Cerebellar cortex (tissue), 1 donor: Measurements from ENCODE around the gene LGI4.
"Not testable (repeated sequence)": the region's sequence is repeated elsewhere in the genome, so short reads cannot be mapped to it uniquely, and the experiment has no call there.

Experiments used
- DNase-seq: peaks from one replicate; pipeline ENCODE4 v3.0.0-alpha.2; 2015; ENCODE audit warnings: low spot score

LGI4 gene

GRCh38 chr19:35160629-35161433 lies 26.0 kb upstream of the LGI4 start:
- no peak for DNase-seq

DNA sequence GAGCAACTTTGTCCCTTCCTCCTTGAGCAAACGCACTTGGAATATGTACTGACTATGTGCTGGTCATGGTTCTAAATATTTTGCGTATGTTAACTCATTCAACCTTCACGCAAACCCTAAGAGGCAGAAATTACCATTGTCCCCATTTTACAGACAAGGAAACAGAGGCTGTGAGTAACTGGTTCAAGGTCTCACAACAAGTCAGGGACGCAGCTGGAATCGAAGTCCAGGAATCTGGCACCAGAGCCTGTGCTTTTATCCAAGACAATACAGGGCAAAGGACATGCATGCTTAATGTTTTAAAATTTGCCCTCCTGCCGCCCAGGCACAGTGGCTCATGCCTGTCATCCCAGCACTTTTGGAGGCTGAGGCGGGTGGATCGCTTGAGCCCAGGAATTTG lies 24.7 kb upstream of the LGI4 start:
- DNase-seq: no peak

DNA sequence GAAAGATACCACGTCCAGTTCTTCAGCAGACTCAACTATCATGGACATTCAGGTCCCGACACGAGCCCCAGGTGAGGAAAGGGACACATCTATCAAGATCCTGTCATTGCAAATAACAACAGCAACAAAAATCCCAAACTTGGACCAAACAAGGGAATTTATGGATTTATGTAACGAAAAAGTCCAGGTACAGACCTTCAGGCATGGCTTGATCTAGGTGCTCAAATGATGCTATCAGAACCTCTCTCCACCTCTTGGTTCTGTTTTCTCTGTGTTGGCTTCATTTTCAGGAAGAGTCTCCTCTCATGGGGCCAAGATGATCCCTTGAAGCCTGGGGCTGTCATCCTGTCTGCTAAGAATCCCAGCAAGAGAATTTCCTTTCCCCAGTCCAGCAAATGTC lies 22.6 kb upstream of the LGI4 start:
- DNase-seq: no peak

DNA sequence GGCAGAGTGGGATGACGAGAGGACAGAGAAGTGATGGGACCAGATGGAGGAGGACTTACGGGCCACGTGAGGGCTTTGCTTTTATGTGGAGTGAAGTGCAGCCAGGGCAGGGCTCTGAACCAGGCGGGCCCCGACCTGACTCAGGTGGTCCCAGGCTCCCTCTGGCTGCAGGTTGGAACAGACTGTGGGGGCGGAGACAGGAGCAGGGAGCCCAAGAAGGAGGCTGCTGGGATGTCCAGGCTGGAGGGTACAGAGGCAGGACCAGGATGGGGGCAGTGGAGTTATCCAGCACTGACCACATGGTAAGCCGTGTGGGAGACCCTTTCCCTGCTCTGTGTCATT lies 21.8 kb upstream of the LGI4 start:
- DNase-seq: no peak

GRCh38 chr19:35155981-35156672 lies 21.3 kb upstream of the LGI4 start:
- no peak for DNase-seq

- no peak for DNase-seq
Observed at GRCh38 chr19:35155441-35155840, 20.6 kb upstream of the LGI4 start.

DNA sequence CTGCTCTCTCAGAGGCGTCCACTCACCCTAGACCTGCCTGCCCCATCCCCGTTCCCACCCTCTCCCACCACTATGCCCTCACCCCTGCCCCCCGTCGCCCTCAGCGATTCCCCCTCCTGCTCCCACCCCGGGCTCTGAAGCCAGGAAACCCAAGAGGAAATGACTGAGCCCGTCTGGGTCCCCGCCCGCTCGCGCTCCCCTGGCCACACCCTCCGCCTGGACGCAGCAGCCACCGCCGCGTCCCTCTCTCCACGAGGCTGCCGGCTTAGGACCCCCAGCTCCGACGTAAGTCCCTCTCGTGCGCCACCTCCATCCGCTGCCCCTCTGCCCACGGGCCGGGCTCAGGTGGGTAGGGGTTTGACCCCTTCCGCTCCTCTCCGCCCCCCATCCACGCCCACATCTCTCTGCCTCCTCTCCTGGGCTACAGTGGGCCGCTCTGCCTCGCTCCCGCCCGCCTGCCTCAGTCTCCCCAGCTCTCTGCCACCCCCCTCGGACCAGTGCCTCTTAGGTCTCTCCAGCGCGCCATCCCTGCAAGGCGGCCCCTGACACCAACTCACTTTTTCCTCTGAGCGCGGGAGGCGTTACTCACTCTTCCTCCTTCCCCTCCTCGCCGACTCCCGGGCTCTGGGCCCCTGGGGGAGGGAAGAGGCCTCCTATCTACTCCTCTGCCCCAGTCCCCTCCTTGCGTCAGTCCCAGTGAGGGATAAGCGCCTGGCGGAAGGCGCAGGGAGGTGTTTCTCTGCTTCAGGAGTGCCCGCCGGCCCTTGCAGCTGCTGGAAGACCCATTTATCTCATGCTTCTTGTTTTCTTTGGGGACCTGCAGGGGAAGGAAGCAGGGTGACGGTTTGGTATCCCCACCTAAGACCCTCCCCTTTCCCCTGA lies 19.9 kb upstream of the LGI4 start, which contains the start of gene FXYD5:
FXYD5 (plus strand) TSS at position 211 of the 882 bp plus-strand sequence. CDS start 816 bp downstream, outside the sequence.
- no peak for DNase-seq

DNA sequence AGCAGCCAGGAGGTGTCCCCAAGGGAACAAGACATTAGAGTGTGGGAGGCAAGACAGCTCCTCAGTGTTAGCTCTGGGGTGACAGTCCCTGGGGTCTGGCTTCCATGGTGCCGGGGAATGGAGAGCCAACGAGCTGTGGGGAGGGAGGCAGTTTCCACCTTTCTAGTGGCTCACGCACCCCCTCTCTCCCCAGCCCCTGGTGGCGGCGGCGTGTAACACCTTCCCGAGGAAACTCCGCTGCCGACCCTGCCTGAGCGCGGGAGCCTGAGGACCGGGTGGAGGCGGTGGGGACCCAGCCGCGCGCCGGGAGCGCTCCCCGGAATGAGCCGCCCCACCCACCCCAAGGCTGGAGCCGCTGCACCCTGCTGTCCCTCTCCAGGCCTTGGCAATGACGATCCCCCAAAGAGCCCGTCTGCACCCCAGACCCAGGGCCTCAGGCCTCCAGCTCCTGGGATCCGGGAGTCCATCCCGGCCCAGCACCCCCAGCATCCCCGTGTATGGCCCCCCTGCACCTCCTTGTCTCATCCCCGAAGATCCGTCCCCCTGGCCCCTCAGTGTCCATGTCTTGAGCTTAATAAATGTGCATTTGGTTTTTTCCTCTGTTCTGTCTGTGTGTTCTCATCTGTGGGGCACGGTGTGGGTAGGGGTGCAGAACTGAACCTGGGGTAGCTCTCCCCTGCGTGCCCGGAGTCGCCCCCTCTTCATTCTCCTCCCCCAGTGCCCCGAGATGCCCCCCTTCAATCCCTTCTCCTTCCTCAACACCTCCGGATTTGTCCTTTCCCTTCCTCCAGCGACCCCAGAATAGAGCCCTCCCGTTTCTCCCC lies 19.1 kb upstream of the LGI4 start:
- no peak for DNase-seq

DNA sequence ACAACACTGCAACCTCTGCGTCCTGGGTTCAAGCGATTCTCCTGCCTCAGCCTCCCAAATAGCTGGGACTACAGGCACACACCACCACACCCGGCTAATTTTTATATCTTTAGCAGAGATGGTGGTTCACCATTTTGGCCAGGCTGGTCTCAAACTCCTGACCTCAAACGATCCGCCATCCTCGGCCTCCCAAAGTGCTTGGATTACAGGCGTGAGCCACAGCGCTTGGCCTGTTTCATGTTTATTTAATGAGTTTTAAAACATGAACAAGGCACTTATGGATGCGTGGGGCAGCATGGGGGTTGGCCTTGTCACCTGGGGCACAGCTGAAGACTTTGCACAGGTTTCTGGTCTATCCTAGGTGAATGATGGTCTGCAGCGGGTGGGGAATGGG lies 18.3 kb upstream of the LGI4 start:
- not testable (repeated sequence) for DNase-seq

GRCh38 chr19:35151273-35152065 lies 16.6 kb upstream of the LGI4 start:
- DNase-seq: no peak

DNA sequence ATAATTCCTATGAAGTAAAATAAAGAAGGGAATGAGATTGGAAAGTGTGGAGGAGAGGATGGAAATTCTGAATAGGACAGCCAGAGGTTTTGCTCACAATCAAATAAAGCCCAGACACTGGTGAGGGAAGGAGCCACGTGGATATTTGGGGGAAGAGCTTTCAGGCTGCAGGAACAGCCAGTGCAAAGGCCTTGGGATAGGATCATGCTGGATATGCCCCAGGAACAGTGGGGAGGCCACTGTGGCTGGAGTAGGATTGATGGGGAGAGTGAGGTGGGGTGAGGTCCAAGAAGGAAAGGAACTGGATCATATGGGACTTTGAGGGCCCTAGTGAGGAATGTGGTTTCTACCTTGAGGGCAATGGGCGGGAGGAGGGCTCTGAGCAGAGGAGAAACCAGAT lies 15.6 kb upstream of the LGI4 start:
- DNase-seq: no peak

- DNase-seq: no peak
Observed at GRCh38 chr19:35149463-35149862, 14.6 kb upstream of the LGI4 start.

DNA sequence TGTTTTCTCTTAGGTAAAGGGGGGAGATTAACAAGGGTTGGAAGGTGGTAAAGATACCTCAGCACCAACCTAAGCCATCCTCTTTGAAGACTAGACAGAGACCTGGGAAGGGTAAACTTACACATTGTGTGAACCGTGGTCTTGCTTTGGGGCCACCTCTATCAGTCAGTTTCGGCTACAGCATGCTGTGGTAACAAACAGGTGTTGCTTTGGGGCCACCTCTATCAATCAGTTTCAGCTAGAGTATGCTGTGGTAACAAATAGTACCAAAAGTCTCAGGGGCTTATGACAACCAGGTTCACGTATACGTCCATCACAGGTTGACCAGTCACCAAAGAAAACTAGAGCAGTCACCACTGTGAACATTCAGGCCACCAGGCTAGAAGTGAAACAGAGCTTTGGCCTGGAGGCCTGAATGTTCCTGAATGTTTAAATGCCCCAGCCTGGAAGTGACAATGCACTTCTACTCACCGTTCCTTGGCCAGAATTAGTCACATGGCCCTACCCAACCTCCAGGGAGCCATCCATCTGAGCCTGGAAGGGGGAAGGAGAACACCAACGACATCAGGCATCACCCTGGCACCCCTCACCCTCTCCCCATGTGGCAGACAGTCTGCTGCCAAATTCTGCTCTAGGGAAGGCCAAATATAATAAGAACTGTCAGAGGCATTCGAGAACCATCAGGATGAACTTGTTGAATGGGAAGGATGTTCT lies 12.0 kb upstream of the LGI4 start:
- DNase-seq: no peak

DNA sequence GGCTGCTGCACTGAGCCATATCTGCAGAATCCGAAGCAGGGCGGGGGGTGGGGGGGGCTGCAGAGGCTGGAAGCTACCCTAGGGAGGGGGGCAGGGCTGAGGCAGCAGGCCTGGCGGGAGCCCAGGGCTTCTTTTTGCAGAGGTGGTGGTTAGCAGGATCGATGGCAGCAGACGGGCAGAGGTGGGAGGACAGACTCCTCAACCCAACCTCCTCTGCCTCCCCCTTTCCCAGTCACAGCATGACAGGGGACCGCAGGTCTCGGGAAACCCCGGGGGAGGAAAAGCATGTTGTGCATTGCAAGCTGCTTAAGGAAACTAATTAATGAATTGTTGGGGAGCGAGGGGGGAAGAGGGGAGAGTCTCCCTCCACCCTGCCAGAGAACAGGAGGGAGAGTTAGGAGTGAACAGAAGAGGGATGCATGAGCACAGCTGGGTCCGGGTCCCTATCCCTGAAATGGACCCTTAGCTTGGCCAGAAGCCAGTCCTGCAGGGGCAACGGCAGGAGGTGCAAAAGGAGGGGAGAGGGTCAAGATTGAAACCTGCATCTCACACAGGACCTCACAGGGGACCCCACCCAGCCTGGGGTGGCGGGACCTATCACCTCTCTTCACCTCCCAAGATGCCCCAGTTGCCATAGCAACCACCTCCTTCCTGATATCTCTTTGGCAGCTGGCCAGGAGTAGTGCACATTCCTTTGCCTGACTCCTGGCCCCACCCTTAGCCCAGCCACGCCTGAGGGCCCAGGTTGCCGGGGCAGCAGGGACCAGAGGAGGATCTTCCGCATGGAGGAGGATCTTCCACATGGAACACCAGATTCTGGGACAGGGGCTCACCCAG lies 10.0 kb upstream of the LGI4 start:
- DNase-seq: no peak

- no peak for DNase-seq
Observed at GRCh38 chr19:35144259-35144599, 9.4 kb upstream of the LGI4 start.

- no peak for DNase-seq
Observed at GRCh38 chr19:35143818-35144217, 9.0 kb upstream of the LGI4 start.

- peak; percentile 50 for DNase-seq
Observed at GRCh38 chr19:35143231-35143715, 8.4 kb upstream of the LGI4 start, which contains the start of gene FXYD7. Gene FXYD7 (plus strand): TSS chr19:35143255. CDS start chr19:35143334, 79 bp downstream.

DNA sequence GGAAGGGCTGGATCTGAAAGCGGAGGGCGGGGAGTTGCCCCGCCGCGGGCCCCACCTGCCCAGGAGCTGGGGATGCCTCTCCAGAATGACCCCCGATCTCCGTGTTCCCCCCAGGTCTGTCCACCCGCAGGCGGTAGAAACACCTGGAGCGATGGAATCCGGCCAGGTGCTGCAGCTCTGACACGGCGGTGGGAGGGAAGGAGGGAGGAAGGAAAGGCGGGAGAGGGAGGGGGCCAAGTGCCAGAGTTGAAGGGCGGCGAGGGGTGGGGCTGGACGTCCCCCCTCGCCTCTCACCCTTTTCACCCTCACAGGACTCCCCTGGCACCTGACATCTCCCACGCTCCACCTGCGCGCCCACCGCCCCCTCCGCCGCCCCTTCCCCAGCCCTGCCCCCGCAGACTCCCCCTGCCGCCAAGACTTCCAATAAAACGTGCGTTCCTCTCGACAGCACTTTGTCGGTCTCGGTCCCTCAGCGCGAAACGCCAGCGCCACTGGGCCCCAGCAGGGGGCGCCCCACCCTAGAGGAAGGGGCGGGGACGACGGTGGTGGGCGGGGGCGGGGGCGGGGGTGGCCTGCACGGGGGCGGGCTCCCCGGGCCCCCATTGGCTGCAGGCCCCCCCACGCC lies 7.9 kb upstream of the LGI4 start:
- no peak for DNase-seq
